Measurements from ENCODE around the gene PSMD7. TPM values are rescaled to one million over a fixed set of nuclear protein-coding genes. Genes with fewer than 3 reads are reported as not detected.

The PSMD7 gene
- total RNA-seq, 6 experiments from 2014 or later = 39.2 to 53.3 (median 45.2) TPM

GRCh38 chr16:74283716-74284115 lies 12.9 kb upstream of the PSMD7 start:
- Histone ChIP-seq H3K4me1 (no peaks in the 10 kb centered on the region), H3K9me3 (no peaks in the 10 kb centered on the region), H3K27me3 (no peaks in the 10 kb centered on the region), H3K36me3 (no peaks in the 10 kb centered on the region), H3K27ac (no peak overlapping the region), H3K4me3 (no peak overlapping the region)
- no peak for TF ChIP-seq CTCF (IDR thresholded peaks at IDR 0.05)
- TF ChIP-seq POLR2A (IDR thresholded peaks at IDR 0.05) = no peak
- intact Hi-C loops (cut with DNase I) = no loop called here
- DNase-seq (no peak), ATAC-seq (no peak)
- WGBS (ENCODE audit: insufficient coverage, low coverage, low lambda C conversion rate, missing lambda C conversion rate) = 73% methylated on average over 3 of the region's 4 CpGs

GRCh38 chr16:74288065-74288464 lies 8.5 kb upstream of the PSMD7 start:
- no peaks in the 10 kb centered on the region for H3K27me3 ChIP-seq
- DNase-seq (no peak), ATAC-seq (no peak)
- no peaks in the 10 kb centered on the region for H3K9me3 ChIP-seq
- intact Hi-C loops (cut with DNase I) = no loop called here
- H3K36me3 ChIP-seq = no peaks in the 10 kb centered on the region
- WGBS (ENCODE audit: insufficient coverage, low coverage, low lambda C conversion rate, missing lambda C conversion rate) = 95% methylated on average over 5 of the region's 7 CpGs
- H3K4me1 ChIP-seq = peaks cover 0 to 15% (median 6%) of the 10 kb centered on the region in 4 donors
- no peak overlapping the region for H3K4me3 ChIP-seq
- no peak overlapping the region for H3K27ac ChIP-seq
- TF ChIP-seq POLR2A (IDR thresholded peaks at IDR 0.05) = no peak
- TF ChIP-seq CTCF (IDR thresholded peaks at IDR 0.05) = no peak

GRCh38 chr16:74290356-74290755 lies 6.3 kb upstream of the PSMD7 start:
- DNase-seq = peak in 1 of 3 donors; percentile 64
- H3K36me3 ChIP-seq = no peaks in the 10 kb centered on the region
- intact Hi-C loops (cut with DNase I) = no loop called here
- peaks cover 0 to 16% (median 7%) of the 10 kb centered on the region in 4 donors for H3K4me1 ChIP-seq
- H3K4me3 ChIP-seq = no peak overlapping the region
- ATAC-seq = peak in 2 of 4 donors; percentile 30 to 54
- no peak overlapping the region for H3K27ac ChIP-seq
- TF ChIP-seq POLR2A (IDR thresholded peaks at IDR 0.05) (no peak), CTCF (IDR thresholded peaks at IDR 0.05) (no peak)
- no peaks in the 10 kb centered on the region for H3K27me3 ChIP-seq
- H3K9me3 ChIP-seq = no peaks in the 10 kb centered on the region

- Histone ChIP-seq H3K27ac (peak overlapping the region in 2 of 3 donors; percentile 8 to 25), H3K36me3 (no peaks in the 10 kb centered on the region), H3K4me1 (peaks cover 0 to 19% (median 7%) of the 10 kb centered on the region in 4 donors), H3K27me3 (no peaks in the 10 kb centered on the region), H3K4me3 (no peak overlapping the region), H3K9me3 (no peaks in the 10 kb centered on the region)
- no peak for ATAC-seq
- TF ChIP-seq CTCF (IDR thresholded peaks at IDR 0.05) (no peak), POLR2A (IDR thresholded peaks at IDR 0.05) (no peak)
- no peak for DNase-seq
- intact Hi-C loops (cut with DNase I) = no loop called here
- WGBS (ENCODE audit: insufficient coverage, low coverage, low lambda C conversion rate, missing lambda C conversion rate) = 79% methylated on average over 5 of the region's 5 CpGs
These were observed 5.4 kb upstream of the PSMD7 start for GRCh38 chr16:74291176-74291575.
